Stimulated activated CD8-positive, alpha-beta memory T cell treated with anti-CD3 and anti-CD28 coated beads, Interleukin-12 subunit alpha, Interleukin-12 subunit beta, amount 100 ng/mL, for 24 hours (primary cell): Measurements from ENCODE around the gene ADARB1.

ENCODE experiments used
- DNase-seq: peaks from one replicate; pipeline ENCODE4 v3.0.0-alpha.2; 2020; ENCODE audit errors: extremely low read depth

The ADARB1 gene

GRCh38 chr21:45202344-45202743 lies 128.0 kb downstream of the ADARB1 start:
- no peak for DNase-seq

- no peak for DNase-seq
Observed at GRCh38 chr21:45202889-45203288, 128.5 kb downstream of the ADARB1 start.

GRCh38 chr21:45203983-45204382 lies 129.6 kb downstream of the ADARB1 start:
- no peak for DNase-seq

- DNase-seq, result no peak
Observed at GRCh38 chr21:45204395-45204794, 130.0 kb downstream of the ADARB1 start.

DNA sequence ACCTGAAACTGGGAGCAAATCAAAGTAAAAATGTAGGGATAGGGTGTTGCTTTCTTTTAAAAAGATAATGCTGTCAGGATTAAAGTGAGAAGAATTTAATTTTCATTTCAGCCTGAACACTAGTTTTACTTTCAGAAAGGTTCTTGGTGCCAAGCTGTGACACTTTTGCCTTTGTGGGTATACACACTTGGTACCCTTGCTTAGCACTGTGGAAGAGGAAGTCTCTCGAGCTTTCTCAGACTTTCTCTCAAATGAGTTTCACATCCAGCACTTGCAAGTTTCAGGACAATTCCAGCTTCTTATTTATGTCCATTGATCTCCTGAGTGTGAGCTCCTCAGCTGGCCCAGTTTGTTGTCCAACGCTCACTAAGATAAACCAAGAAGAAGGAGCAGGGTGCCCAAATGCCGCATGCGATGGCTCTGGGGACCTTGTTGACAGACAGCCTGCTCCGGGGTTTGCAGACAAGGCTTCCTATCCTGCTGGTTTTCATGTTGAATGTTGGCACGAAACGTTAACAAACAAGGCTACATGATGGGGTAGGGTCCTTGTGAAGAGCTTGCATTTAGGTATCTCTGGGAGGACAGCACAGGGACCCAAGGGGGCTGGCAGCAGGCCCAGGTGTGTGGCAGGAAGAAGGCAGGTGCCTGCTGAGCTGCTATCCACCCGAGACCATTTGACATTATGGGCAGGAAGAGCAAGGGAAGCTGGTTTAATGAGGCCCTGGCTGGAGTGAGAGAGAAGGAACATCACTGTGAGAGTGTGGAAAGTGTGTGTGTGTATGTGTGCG lies 133.7 kb downstream of the ADARB1 start:
- no peak for DNase-seq

DNA sequence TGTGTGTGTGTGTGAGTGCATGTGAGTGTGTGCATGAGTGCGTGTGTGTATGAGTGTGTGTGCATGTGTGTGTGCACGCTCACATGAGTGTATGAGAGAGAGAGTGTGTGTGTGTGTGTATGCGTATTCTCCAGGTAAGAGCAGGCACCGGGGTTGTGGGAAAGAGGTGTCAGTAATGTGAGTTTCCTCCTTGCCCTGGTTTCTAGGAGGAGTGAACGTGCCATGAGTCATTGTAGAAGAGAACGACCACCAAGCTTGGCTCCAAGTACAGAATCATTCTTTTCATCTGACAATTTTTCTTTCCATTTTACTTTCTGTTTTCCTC lies 134.2 kb downstream of the ADARB1 start:
- no peak for DNase-seq

DNA sequence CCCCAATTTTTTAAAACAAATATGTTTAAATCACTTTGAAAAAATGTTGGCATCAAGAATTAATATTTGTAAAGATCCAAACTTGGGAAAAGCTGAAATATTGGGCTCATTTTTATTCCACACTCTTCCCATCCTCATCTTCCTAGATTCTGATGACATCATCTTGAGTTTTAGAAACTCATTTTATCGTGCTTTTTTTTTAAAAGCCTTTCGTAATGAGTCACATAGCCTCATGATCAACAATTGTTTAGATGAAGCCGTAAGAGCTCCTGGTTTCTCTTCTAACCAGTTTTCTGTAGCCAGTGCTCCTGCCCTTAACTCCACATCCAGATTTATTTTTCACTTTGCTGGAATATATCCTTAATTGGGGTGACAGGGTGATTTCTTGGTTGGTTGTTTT lies 134.7 kb downstream of the ADARB1 start:
- no peak for DNase-seq

DNA sequence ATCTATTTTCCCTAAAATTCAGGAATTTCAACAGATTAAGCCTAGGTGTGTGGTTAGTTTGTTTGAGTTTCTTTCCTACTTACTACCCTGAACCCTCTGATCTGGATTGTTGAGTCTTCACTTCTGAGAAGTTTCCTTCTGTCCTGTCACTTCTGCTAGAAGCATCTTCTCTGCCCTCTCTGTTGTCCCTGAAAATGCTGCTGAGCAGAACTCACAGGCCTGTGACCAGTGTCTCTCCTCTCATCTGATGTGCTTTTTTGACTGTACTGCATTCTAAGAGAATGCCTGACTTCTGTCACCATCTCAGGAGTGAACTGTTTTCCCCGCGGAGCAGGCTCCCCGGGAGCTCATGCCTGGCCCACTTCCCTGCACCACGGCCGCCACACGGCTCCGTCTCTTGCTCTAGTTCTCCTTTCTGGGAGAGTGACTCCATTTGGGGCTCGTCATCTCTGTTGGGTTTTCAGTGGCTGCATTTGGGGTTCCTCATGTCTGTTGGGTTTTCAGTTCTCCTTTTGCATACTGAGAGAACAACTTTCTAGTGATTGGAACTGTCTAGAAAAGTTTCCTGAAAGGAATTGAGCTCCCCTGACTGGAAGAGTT lies 135.4 kb downstream of the ADARB1 start:
- DNase-seq, result no peak

- DNase-seq, result no peak
Observed at GRCh38 chr21:45210461-45210983, 136.1 kb downstream of the ADARB1 start.

DNA sequence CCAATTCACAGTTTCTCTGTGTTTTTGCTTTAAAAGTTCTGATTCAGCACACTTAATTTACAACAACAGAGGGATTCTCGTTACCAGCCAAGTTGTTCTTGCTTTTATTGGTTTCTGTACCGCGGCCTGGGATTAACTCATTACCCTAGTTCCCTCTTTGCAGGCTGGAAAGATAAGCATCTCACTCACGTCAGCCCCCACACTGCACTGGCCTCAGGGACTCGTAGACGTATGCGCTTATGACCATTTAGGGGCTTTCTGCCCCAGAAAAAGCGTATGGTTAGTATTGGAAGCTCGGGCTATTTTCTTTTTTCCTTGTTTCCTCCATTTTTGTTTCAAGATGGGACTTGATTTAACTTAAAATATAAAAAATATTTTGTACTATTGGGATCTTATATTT lies 137.3 kb downstream of the ADARB1 start:
- DNase-seq, result no peak

GRCh38 chr21:45213392-45213791 lies 139.0 kb downstream of the ADARB1 start:
- no peak for DNase-seq

GRCh38 chr21:45215213-45215612 lies 140.8 kb downstream of the ADARB1 start:
- no peak for DNase-seq

GRCh38 chr21:45217010-45217409 lies 142.6 kb downstream of the ADARB1 start:
- no peak for DNase-seq

DNA sequence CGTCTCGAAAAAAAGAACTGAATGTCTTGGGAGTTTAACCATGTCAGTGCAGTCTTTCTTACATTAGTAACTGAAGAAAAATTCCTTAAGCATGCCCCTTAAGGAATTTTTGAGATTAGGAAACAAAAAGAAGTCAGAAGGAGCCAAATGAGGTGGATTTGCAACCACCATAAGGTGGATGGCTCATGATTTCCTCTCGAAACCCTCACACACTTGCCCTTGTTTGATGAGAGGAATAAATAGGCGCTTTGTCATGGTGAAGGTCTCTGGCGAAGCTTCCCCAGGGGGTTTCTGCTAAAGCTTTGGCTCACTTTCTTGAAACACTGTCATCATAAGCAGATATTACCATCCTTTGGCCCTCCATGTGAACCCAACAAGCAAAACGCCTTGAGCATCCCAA lies 145.1 kb downstream of the ADARB1 start:
- no peak for DNase-seq

DNA sequence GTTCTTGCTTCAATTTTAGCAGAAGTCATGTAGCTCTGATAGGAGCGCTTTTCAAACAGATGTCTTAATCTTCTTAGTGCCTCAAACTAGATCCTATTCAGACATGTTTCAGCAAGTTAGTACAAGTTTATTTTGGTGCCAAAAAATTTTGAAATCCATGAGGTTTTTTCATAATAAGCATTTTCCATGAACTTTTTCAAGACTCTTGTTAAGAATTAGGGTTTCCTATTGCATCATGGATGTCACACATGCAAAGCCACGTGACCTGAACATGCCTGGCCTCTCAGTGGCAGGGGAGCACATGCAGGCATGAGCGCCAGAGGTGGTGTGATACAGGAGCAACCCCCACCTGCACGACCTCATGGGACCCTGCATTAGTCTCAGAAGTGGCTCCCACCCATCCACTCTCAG lies 145.7 kb downstream of the ADARB1 start:
- DNase-seq, result no peak

DNA sequence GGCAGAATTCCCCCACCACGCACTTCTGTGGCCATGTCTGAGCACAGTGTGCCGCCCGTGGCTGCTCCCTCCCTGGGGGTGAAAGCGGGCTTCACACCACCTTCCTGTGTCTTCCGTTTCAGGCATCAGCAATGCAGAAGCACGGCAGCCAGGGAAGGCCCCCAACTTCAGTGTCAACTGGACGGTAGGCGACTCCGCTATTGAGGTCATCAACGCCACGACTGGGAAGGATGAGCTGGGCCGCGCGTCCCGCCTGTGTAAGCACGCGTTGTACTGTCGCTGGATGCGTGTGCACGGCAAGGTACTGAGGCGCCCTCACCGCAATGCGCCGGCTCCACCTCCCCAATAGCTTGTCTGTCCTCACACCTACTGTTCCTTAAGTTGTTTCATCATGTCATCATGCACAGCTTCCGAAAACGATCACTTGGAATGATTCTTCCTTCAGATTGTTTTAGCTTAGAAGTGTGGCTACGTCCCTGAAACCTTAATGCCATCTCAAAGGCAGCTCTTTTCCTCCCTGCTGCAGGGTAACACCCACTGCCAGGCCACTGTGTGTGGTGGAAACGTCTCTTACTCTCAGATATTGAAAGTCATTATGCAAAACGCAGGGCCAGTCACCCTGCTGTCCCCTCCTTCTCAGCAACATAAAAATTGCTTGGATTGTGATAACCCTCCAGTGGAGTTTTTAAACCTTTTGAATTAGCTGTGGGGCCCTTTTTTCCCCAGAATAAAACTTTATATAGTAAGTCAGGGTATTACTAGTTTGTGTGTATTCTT lies 146.5 kb downstream of the ADARB1 start:
- DNase-seq, result no peak

DNA sequence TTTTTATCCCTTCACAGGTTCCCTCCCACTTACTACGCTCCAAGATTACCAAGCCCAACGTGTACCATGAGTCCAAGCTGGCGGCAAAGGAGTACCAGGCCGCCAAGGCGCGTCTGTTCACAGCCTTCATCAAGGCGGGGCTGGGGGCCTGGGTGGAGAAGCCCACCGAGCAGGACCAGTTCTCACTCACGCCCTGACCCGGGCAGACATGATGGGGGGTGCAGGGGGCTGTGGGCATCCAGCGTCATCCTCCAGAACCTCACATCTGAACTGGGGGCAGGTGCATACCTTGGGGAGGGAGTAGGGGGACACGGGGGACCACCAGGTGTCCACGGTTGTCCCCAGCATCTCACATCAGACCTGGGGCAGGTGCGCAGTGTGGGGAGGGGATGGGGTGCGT lies 147.6 kb downstream of the ADARB1 start:
- DNase-seq, result no peak

- no peak for DNase-seq
Observed at GRCh38 chr21:45223236-45224185, 149.1 kb downstream of the ADARB1 start.

GRCh38 chr21:45224189-45224938 lies 150.0 kb downstream of the ADARB1 start:
- DNase-seq, result no peak

GRCh38 chr21:45225041-45225740 lies 150.8 kb downstream of the ADARB1 start:
- DNase-seq, result no peak
